IPS DF 4.7 (cell line): ENCODE measurements around the gene SEPTIN3.

Source experiments
- DNase-seq: peaks from one replicate; pipeline ENCODE4 v3.0.0-alpha.2; 2013; ENCODE audit warnings: low spot score; ENCODE audit errors: extremely low read depth

The SEPTIN3 gene

DNA sequence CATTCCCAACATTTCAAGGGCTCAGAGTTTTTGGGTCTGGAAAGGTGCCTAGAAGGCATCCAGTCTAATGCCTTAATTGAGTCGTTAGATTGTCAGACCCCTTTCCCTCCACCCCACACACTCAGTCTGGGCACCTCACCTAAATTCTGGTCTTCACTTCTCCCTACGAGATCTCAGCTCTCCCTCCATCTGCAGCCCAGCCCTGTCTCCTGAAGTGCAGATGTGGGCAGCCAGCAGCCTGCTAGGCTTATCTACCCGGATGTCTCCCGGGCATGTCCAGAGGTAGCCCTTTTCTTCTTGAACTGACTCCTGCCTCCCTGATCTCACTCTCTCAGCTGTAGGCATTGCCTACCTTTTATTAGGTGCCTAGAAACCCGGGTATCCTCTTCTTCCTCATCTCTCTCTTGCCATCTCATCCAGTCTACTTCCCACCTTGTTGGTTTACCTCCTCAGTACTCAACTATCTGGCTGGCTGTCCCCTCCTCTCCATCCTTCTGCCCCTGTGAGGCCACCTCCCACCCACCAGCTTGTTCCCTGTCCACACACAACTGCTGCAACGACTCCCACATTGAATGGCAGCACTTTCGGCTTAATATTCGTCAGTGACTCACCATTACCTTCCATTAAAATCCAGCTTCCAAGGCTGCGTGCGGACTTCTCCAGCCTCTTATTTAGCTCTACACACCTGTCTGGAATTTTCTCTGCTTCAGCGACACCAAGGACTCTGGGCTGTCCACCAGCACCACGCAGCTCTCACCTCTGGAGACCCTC, 6.2 kb downstream of the SEPTIN3 start:
- DNase-seq: no peak

DNA sequence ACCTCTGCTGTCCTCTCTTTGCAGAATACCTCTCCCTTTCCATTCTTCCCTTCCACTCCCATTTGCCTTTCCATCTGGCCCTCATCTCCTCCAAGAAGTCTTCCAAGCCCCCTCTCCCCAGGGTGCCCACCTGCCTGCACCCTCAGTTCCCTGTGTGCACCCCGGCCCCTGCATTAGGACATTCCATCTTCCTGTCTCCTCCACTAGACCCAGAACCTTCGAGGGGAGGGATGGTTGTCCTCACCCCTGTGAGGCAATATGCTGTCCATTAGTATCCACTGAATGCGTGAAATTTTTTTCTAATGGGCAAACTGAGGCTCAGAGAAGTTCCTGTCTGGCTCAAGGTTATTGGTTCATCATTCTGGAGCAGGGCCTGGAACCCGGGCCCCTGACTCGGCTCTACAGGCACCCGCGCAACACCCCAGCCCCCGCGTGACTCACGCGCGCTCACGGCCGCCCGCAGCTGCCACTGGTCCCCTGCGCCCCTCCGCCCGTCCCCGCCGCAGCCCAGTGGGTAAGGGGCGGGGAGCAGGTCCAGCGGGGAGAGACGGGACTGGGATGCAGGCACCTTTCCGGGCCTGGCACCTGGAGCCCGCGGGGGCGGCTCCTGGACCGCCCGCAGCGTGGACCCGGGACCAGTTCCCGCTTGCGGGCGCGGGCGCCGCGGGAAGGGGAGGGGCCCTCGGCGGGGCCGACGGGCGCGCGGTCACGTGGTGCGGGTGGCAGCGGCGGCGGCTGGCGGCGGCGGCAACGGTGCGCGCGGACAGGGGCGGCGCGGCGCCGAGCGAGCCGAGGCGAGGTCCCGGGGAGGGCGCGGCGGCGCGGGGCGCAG, 7.0 kb downstream of the SEPTIN3 start:
- DNase-seq: no peak

DNA sequence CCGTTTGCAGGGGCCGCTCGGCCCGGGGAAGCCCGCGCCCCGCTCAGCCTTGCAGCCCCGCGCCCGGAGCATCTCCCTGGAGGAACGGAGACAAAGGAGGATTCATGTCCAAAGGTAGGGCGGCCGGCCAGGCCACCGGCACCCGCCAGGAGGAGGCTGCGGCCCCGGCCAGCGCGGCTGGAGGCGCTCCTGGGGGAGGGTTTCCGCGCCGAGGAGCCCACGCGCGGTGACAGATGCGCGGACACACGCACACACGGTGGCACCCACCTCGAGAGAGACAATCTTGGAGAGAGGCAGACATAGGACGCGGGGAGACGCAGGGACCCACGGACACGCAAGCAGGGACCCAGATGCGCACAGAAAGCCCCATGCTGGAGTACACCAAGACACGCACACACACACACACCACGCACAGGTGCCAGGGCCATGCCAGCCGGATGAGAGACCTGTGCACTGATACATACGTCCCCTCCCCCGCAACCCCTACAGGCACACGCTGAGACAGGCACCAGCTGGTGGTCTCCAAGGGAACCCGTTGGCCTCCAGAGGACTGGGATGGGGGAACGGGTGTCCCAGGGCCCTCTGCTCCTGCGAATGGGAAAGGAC, 7.8 kb downstream of the SEPTIN3 start:
- DNase-seq: no peak

DNA sequence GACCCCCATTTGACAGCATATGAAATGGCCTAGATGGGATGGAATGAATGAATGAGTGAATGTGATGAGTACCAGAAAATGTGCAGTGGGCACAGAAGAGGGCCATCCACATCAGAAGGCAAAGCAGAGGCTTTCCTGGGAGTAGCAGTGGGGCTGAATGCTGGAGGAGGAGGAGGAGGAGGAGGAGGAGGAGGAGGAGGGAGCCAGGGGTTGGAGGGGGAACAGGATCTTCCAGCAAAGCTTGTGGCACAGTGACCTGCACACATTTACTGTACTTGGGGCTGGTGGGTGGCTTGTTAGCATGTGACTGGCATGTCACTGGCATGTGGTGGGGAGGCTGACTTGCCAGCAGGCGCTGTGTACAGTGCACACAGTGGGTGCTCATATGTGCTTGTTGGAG, 9.5 kb downstream of the SEPTIN3 start:
- no peak for DNase-seq

DNA sequence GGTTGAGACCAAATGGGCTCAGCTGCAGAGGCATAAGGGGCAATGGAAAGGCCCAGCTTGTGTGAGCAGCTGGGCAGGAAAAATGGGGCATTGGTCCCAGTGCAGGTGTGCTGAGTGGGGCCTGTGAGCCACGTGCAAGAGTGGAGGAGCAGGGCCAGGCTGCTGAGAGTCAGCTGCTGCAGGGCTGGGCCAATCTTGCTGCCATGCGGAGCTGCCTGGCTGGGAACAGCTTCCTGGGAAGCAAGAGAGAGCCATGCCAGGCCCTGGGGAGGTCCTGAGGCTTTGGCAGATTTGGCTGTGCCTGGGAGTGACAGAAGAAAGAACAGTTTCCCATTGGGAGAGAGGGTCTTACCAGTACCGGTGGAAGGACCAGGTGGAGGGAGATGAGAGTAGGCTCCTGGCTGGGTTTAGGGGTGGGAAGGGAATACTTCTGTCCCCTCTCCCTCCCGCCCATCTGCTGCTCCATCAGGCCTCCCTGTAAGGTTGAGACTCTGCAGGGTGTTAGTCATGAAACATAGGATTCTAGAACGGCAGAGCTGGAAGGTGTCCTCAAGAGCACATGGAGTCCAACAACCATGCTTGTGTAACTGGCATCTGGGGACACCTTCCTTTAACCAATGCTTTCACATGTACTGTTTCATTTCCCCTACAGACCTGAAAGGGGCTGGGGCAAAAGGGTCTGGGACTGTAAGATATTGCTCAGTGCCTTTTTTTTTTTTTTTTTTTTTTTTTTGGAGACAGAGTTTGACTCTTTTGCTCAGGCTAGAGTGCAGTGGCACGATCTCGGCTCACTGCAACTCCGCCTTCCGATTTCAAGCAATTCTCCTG, 10.4 kb downstream of the SEPTIN3 start:
- DNase-seq: no peak

DNA sequence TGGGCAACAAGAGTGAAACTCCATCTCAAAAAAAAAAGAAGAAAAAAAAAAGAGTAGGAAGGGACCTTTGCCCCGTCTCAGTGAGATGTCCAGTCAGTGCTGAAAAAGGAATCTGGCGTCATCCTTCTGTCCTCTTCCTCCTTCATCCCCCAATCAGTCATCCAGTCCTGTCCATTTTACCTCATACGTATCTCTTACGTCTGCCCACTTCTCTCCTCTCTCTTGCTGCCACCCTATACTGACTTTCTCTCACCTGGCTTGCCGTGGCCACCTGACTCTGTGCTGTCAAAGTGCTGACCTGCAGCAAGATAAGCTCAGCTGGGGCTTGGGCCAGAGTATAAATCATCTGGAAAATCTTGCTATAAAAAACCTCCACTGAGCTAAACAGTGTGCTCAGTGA, 13.6 kb downstream of the SEPTIN3 start:
- DNase-seq: no peak

DNA sequence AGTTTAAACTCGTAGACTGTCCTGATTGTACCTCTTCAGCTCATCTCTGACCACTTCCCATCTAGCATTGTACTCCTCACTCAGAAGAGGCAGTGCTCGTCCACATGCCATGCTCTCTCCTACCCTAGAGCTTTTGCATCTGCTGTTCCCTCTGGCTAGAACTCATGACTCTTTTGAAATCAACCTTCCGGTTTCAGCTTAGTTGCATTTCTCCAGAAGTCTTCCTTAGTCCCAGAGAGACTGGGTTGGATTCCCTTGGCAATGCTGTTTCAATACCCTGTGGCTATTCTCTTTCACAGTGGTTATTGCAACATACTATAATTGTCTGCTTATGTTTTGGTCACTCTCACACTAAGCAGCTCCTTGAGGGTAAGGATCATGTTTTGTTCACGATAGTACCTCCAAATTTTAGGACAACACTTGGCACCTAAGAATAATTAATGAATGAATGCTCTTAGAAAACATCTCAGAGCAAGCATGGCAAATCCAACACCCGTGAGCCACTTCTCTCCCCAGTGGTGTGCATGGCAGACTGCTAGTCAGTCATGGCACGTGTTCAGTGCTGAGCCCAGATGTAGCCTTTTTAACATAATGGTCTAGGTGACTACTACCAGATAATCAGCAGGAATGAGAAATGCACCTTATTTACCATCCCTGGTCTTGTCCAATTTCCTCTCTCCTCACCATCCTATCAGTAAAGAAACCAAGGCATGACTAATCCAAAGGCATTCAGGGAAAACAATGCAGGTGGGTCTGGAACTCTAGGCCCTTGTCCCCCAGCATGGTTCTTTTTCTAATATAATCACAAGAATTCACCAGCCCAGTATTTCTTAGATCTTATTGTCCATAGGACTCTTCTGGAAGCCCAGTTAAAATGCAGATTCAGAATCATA, 14.5 kb downstream of the SEPTIN3 start:
- DNase-seq: no peak

DNA sequence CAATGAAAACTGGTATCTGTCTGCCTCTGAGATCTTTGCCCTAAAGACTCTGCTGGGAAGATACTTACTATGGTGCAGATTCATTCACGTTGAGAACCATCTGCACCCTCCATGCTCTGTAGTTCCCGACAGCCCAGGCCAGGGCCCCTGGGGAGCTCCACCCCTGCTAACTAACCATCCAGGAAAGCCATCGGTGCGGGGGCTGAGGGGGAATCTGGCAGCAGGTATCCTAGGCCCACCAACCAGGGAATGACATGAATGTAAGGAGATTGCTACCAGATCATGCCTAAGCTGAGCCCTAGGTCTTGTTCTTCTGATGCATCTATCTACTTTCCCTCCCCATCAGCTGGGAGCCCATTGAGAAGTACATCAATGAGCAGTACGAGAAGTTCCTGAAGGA, 18.0 kb downstream of the SEPTIN3 start:
- no peak for DNase-seq

DNA sequence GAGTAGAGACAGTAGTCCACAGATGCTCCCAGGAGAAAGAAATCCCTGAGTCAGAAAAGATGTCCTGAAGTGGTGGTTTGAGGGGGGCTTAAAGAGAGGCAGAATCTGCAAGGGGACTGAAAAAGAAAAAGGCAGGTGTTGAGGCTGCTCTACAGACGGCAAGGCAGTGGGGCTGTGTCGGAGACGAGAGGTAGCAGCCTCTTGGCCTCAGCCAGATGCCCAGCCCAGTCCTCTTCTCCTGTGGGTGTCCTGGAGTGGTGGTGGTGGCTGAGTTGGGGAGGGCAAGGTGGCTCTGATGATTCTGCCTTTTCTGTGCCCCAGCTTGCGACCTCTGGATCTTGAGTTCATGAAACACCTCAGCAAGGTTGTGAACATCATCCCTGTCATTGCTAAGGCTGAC, 20.0 kb downstream of the SEPTIN3 start:
- no peak for DNase-seq

DNA sequence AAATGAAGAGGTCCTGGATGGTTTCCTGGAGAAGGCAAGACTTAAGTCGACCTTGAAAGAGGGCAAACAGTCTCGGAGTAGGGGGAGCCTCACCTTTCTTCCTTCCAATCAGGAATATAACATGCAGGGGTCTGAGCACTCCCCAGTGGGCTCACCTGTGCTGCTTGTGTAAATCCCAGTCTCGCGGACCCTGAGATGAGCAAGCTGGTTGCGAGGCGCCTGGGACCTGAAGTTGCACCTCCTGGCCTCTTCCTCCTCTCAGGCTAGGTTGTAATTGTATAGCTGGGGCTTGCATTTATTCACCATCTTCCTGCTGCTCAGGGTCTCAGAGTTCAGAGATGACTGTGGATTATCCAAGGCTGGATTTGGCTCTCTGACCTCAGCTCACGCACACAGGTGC, 21.9 kb downstream of the SEPTIN3 start:
- DNase-seq: no peak

DNA sequence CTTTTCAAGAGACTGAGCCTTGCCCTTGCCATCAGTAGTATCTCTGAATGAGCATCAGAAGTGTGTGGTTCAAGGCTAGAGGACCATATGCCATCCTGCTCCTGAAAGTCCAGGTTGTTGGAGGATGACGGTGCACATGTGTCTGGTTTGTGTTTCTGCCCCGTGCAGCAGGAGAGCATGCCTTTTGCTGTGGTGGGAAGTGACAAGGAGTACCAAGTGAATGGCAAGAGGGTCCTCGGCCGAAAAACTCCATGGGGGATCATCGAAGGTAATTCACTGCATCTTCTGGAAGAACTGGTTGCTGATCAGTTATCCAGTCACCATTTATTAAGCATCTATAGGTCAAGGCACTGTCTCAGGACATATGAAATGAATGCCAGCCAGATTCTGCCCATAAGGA, 23.3 kb downstream of the SEPTIN3 start:
- DNase-seq: no peak

DNA sequence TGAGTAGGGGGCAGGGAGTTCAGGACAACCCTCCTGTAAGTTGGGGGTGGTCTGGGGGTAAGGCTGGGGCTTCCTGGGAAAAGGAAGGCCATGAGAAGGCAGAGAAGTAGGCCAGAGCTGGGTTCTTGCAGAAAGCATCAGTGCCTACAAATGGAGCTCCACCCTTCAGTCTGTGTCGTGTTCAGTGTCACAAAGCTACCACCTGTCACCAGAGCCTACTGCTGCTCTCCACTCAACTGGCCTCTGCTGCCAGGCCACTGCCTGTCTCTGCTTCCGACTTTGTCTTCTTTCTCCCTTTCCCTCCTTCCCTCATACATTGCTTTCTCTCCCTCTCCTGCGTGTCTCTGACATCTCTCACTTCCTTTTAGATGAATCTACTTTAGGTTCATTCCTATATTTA, 26.0 kb downstream of the SEPTIN3 start:
- DNase-seq: no peak

DNA sequence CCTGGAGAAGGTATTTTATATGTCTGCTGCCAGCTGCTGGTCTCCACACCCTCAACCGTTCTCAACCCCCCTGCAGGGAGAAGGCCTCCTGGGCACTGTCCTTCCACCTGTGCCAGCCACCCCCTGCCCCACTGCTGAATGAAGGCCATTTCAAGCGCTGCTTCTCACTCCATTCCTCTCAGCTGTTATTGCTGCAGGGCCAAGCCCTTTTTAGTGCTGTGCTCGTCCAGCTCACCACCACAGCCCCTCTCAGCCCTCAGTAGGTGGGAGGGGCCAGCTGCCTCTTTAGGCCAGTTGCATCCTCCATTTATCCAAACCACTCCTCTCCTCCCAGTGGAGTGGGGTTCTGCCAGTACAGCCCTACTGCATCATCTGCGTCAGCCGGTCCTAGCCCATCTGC, 27.6 kb downstream of the SEPTIN3 start:
- DNase-seq: no peak

DNA sequence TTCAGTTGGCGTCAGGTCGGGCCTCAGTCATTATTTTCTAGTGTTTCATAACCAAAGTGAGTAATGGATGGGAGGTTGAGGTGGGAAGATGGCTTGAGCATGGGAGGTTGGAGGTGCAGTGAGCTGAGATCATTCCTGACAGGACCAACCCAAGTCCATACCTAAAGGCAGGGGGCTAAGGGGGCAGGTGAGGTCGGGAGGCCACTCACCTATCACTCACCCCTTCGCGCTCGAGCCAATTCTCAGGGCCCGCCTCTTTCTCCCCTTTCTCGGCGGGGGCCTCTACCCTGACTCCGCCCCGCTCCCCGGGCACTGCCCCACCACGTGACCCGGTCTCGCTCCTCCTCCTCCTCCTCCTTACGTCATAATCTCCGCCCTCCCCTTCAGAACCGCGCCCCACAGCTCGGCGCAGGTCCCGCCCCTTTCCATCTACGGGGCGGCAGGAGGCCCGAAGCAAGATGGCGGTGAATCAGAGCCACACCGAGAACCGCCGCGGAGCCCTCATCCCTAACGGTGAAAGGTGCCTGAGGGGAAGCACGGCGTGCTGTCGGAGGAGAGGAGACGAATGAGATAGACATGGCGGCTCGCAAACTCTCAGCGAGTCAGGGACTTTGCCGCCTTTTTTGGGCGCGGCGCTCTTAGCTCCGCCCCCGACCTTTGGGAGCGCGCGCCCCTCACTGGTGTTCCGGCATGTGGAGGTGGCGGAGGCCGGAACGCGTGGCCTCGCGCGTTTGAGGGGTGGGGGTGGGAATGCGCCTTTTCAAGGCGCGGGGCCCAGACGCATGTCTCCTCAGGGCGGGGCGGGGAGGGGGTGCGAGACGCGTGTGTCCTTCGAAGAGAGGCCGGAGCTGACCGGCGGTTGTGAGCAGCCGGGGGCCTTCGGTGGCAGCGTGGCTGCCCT, 29.4 kb downstream of the SEPTIN3 start, which contains the start of gene WBP2NL:
TSS of gene WBP2NL (plus strand) at position 428 of the 901 bp plus-strand sequence. CDS start at position 459, 31 bp downstream.
- DNase-seq: no peak

DNA sequence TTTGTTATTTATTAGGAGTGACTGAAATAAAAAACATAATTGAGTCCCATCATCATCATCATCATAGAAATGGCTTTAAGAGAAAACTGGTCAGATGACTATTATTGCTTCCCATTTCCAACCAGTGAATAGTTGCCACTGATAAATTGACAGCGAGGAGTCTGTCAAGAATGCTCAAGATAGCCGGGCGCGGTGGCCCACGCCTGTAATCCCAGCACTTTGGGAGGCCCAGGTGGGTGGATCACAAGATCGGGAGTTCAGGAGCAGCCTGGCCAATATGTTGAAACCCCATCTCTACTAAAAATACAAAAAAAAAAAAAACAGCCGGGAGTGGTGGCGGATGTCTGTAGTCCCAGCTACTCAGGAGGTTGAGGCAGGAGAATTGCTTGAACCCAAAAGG, 31.2 kb downstream of the SEPTIN3 start:
- DNase-seq: no peak

DNA sequence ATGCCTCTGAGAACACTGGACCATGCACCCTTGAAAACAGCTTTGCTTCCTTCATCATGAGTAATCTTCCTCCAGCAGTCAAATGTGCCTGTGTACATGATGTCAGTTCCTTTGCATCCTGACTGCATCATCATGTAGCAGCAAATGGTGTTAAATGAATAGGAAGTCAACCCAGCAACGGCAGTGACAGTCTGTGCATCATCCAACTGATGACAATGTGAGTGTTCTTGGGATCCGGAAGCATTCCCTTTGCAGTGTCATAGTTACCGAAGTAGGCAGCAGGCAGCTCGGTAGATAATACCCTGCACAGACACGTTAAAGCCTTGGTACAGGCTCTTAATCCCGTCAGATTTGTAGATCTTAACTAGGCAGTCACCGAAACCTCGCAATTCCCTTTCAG, 31.9 kb downstream of the SEPTIN3 start:
- no peak for DNase-seq

DNA sequence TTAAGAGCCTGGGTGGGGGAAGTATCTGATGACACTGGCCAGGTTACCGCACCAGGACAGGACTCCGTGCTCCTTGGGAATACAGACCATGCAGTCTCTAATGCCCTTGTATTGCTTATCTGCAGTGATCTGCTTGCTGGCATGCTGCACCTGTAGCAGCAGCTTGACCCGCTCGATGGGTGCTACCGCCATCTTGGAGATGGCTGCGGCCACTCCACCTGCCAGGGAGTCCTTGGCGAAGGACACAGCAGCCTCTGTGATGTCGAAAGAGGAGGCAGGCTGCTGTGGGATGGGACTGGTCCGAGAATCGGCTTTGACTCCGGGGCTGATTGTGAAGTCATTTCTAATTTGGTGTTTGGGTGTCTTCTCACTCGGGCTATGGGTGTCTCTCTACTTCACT, 32.5 kb downstream of the SEPTIN3 start:
- no peak for DNase-seq

DNA sequence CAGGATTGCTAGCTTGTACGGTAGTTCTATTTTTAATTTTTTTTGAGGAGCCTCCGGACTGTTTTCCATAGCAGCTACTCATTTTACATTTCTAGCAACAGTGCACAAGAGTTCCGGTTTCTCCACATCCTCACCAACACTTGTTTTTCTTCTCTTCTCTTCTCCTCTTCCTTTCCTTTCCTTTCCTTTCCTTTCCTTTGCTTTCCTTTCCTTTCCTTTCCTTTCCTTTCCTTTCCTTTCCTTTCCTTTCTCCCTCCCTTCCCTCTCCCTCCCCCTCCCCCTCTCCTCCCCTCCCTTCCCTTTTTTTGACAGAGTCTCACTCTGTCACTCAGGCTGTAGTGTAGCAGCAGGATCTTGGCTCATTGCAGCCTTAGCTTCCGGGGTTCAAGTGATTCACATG, 38.7 kb downstream of the SEPTIN3 start:
- no peak for DNase-seq

DNA sequence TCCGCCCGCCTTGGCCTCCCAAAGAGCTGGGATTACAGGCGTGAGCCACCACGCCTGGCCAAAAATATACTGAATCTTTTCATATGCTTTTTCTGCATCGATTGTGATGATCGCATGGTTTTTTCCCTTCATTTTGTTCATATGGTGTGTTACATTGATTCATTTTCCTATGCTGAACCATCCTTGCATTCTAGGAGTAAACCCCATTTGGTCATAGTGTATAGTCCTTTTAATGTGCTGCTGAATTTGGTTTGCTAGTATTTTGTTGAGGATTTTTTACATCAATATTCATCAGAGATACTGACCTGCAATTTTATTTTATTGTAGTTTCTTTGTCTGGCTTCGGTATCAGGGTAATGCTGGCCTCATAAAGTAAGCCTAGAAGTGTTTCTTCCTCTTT, 41.5 kb downstream of the SEPTIN3 start:
- DNase-seq: no peak
